ENCODE data around the gene POFUT2. TPM values are rescaled to one million over a fixed set of nuclear protein-coding genes. Genes with fewer than 3 reads are reported as not detected.

The POFUT2 gene
- total RNA-seq, 4 donors from 2014 or later: 29.9 to 79.3 (median 33.3) TPM

- TF ChIP-seq, protein P1, sequence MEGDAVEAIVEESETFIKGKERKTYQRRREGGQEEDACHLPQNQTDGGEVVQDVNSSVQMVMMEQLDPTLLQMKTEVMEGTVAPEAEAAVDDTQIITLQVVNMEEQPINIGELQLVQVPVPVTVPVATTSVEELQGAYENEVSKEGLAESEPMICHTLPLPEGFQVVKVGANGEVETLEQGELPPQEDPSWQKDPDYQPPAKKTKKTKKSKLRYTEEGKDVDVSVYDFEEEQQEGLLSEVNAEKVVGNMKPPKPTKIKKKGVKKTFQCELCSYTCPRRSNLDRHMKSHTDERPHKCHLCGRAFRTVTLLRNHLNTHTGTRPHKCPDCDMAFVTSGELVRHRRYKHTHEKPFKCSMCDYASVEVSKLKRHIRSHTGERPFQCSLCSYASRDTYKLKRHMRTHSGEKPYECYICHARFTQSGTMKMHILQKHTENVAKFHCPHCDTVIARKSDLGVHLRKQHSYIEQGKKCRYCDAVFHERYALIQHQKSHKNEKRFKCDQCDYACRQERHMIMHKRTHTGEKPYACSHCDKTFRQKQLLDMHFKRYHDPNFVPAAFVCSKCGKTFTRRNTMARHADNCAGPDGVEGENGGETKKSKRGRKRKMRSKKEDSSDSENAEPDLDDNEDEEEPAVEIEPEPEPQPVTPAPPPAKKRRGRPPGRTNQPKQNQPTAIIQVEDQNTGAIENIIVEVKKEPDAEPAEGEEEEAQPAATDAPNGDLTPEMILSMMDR (IDR thresholded peaks at IDR 0.05): no peak
- TF ChIP-seq EP300 (IDR thresholded peaks at IDR 0.05; ENCODE audit: low read depth) (no peak), POLR2AphosphoS5 (IDR thresholded peaks at IDR 0.05) (no peak), POLR2A (IDR thresholded peaks at IDR 0.05) (no peak)
- Histone ChIP-seq H3K9me3 (no peaks in the 10 kb centered on the region), H3K36me3 (no peaks in the 10 kb centered on the region), H3K4me3 (no peak overlapping the region), H3K27ac (peak overlapping the region in 1 of 4 donors; percentile 32), H3K4me1 (peaks cover 12 to 46% (median 23%) of the 10 kb centered on the region in 4 donors), H3K27me3 (no peaks in the 10 kb centered on the region)
- WGBS, 2 donors (ENCODE audit: low coverage in 1 of 2): 50 to 57% methylated on average over 17 to 24 of the region's 24 CpGs
- no peak for DNase-seq
- intact Hi-C loops (cut with DNase I; ENCODE audit: low total_unique reads) (no loop called here), in situ Hi-C loops (cut with MboI; ENCODE audit: low pct_ligation_motif_present in 1 of 4, low pct_unique_long_range_greater_than_20kb in 1 of 4, low sequenced_read_pairs in 3 of 4) (no loop called here)
Observed at GRCh38 chr21:45322231-45322959, 34.7 kb upstream of the POFUT2 start.

DNA sequence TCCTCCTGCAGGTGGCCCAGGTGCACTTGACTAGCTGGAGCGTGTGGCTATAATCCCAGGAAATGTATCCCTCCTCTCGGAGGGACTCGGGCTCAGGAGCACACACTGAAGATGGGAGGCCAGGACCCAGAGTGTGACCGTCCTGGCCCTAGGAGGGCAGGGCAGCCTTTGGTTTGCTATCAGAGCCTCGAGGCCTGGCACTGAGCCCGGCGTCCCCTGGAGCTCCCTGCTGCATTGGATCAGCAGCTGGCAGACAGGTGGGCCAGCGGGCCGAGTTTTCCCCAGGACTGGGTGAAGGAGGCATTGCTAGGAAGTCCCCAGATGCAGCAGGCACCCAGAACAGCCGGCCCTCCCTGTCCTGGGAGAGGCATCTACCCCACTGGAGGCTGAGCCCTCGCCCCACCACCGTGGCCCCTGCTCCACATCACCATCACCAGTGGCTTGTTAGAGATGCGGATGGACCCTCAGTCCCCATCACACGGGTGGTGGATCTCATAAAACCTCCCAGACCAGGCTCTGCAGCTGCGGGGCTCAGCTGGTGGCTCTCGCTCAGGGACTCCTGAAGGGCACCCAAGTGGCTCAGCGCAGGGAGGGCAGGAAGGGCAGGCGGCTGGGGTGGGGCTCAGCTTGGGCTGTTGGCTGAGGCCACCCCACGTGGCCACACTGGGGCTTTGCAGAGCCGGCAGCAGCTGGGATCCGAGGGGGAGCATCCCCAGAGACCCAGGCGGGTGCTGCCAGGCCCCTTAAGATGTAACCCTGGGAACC, 32.7 kb upstream of the POFUT2 start:
- Histone ChIP-seq H3K27me3 (no peaks in the 10 kb centered on the region), H3K36me3 (no peaks in the 10 kb centered on the region), H3K9me3 (no peaks in the 10 kb centered on the region), H3K4me3 (no peak overlapping the region), H3K27ac (peak overlapping the region; percentile 53 to 79 (median 72)), H3K4me1 (peaks cover 12 to 51% (median 28%) of the 10 kb centered on the region in 4 donors)
- 52% methylated on average over 22 of the region's 22 CpGs; no CpG with 5 or more reads in 1 of the 2 donors for WGBS, 2 donors (ENCODE audit: low coverage in 1 of 2)
- no peak for DNase-seq
- in situ Hi-C loops (cut with MboI; ENCODE audit: low pct_ligation_motif_present in 1 of 4, low pct_unique_long_range_greater_than_20kb in 1 of 4, low sequenced_read_pairs in 3 of 4) (no loop called here), intact Hi-C loops (cut with DNase I; ENCODE audit: low total_unique reads) (no loop called here)
- TF ChIP-seq EP300 (IDR thresholded peaks at IDR 0.05; ENCODE audit: low read depth) (no peak), POLR2A (IDR thresholded peaks at IDR 0.05) (no peak), POLR2AphosphoS5 (IDR thresholded peaks at IDR 0.05) (no peak)
- TF ChIP-seq, protein P1 (IDR thresholded peaks at IDR 0.05): no peak

DNA sequence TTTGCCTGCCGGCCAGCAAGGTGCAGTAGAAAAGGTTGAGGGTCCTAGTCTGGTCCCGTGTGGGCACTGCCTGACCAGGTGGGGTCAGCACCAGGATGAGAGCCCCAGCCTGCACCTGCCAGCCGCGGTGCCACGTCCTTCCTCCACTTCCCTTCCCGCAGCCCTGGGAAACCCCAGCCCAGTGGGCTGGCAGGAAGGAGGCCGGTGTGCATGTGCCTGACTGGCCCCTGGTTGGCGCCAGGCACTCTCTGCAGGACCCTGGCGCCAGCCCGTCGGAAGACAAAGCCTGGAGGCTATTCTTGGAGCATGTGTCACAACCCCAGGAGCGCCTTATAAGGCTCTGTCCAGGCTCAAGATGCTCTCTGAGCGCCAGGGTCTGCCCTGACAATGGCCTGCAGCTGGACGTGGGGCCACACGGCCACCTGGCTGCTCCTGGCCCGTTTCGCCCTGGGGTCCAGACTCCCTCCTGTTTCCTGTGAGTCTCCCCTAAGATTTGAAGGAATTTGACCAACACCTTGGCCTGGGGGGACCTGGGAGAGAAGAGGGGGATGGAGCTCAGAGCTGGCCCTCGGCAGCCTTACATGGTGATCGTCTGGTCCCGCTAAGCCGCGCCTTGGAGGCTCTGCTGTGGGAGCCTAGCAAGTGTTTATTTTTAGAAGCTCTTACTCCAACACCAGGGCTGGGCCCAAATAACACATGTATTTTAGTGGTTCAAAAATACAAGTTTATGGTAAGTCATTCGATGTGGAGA, 31.9 kb upstream of the POFUT2 start:
- Histone ChIP-seq H3K27me3 (no peaks in the 10 kb centered on the region), H3K4me1 (peaks cover 12 to 51% (median 28%) of the 10 kb centered on the region in 4 donors), H3K9me3 (no peaks in the 10 kb centered on the region), H3K27ac (peak overlapping the region; percentile 53 to 79 (median 72)), H3K36me3 (no peaks in the 10 kb centered on the region), H3K4me3 (no peak overlapping the region)
- in situ Hi-C loops (cut with MboI; ENCODE audit: low pct_ligation_motif_present in 1 of 4, low pct_unique_long_range_greater_than_20kb in 1 of 4, low sequenced_read_pairs in 3 of 4): no loop called here
- no peak for DNase-seq
- TF ChIP-seq, protein P1 (IDR thresholded peaks at IDR 0.05): no peak
- TF ChIP-seq POLR2A (IDR thresholded peaks at IDR 0.05) (no peak), POLR2AphosphoS5 (IDR thresholded peaks at IDR 0.05) (peak in 1 of 3 donors; percentile 27), EP300 (IDR thresholded peaks at IDR 0.05; ENCODE audit: low read depth) (no peak)
- intact Hi-C loops (cut with DNase I; ENCODE audit: low total_unique reads): no loop called here
- whole genome bisulfite sequencing, 2 donors (ENCODE audit: low coverage in 1 of 2): 50 to 53% methylated on average over 1 to 13 of the region's 23 CpGs
